Hepatocyte (in vitro differentiated cells): ENCODE data around the gene GALNT18. TPM values are rescaled to one million over a fixed set of nuclear protein-coding genes. Genes with fewer than 3 reads are reported as not detected.

Experiments used
- DNase-seq: peaks from one replicate; pipeline ENCODE4 v3.0.0-alpha.2; 2016; ENCODE audit warnings: low spot score
- H2AFZ ChIP-seq: fragments of 200-600 bp; sonication (generic); 2 replicates; pipeline ENCODE4 v1.6.0; 2016; ENCODE audit warnings: antibody characterized with exemption, mild to moderate bottlenecking
- H3K27ac ChIP-seq: fragments of 200-600 bp; sonication (generic); 2 replicates; pipeline ENCODE4 v1.5.1; 2016; ENCODE audit warnings: mild to moderate bottlenecking
- H3K27me3 ChIP-seq: fragments of 200-600 bp; sonication (generic); 2 replicates; pipeline ENCODE4 v1.6.1; 2016
- H3K36me3 ChIP-seq: fragments of 200-600 bp; sonication (generic); replicated peaks from 2 replicates; pipeline ENCODE4 v1.5.1; 2016; ENCODE audit warnings: low read depth; ENCODE audit not compliant: insufficient read depth
- H3K4me1 ChIP-seq: fragments of 200-600 bp; sonication (generic); 2 replicates; pipeline ENCODE4 v1.5.1; 2016; ENCODE audit warnings: mild to moderate bottlenecking, moderate library complexity; ENCODE audit not compliant: insufficient read depth
- H3K4me2 ChIP-seq: fragments of 200-600 bp; sonication (generic); 2 replicates; pipeline ENCODE4 v1.6.0; 2016
- H3K4me3 ChIP-seq: fragments of 200-600 bp; sonication (generic); 2 replicates; pipeline ENCODE4 v1.5.1; 2016; ENCODE audit warnings: mild to moderate bottlenecking
- H3K79me2 ChIP-seq: fragments of 200-600 bp; sonication (generic); 2 replicates; pipeline ENCODE4 v1.6.0; 2017; ENCODE audit warnings: mild to moderate bottlenecking
- H3K9me2 ChIP-seq: fragments of 200-600 bp; sonication (generic); replicated peaks from 2 replicates; pipeline ENCODE4 v1.6.0; 2017; ENCODE audit warnings: mild to moderate bottlenecking; ENCODE audit not compliant: insufficient read depth
- H3K9me3 ChIP-seq: fragments of 200-600 bp; sonication (generic); 2 replicates; pipeline ENCODE4 v1.5.1; 2016; ENCODE audit warnings: low read depth, mild to moderate bottlenecking
- H4K20me1 ChIP-seq: fragments of 200-600 bp; sonication (generic); 2 replicates; pipeline ENCODE4 v1.6.0; 2016; ENCODE audit warnings: mild to moderate bottlenecking; ENCODE audit not compliant: insufficient read depth, poor library complexity, severe bottlenecking
- EZH2 ChIP-seq: fragments of 200-600 bp; sonication (generic); IDR thresholded peaks from 2 replicates; pipeline ENCODE4 v1.6.1; 2016; ENCODE audit warnings: antibody characterized with exemption, mild to moderate bottlenecking, borderline replicate concordance
- EZH2phosphoT487 ChIP-seq: fragments of 200-600 bp; sonication (generic); IDR thresholded peaks from one replicate; pipeline ENCODE4 v1.6.1; 2018; ENCODE audit warnings: antibody characterized with exemption, mild to moderate bottlenecking, low read depth, moderate library complexity; ENCODE audit not compliant: unreplicated experiment, severe bottlenecking
- WGBS: methylation state at CpG from one replicate; pipeline ENCODE4 v1.1.6; 2016; ENCODE audit warnings: low lambda C conversion rate; ENCODE audit errors: missing lambda C conversion rate; 5-methylcytosine and 5-hydroxymethylcytosine counted together
- polyA plus RNA-seq: library from polyadenylated mRNA; unstranded; fragments of >200 nt; fragmentation: Nextera tagmentation; extraction: Ambion mirVana; gene quantifications from 2 replicates; pipeline ENCODE4 v1.2.1, GENCODE V29; 2016
- total RNA-seq: library from RNA; depleted of rRNA; stranded (reverse); fragments of >200 nt; gene quantifications from 2 replicates; pipeline ENCODE4 v1.2.3, GENCODE V29; 2014
- TF ChIP-seq, protein P1 (sequence below): fragments of 200-600 bp; sonication (generic); IDR thresholded peaks from 2 replicates; pipeline ENCODE4 v1.5.1; 2016; ENCODE audit warnings: antibody characterized with exemption, mild to moderate bottlenecking; ENCODE audit not compliant: poor library complexity

Gene GALNT18
- total and polyA plus RNA-seq, 2 experiments from 2014 or later = 11.6 to 22.4 TPM

GRCh38 chr11:11505190-11505589, 116.6 kb downstream of the GALNT18 start:
- H3K79me2 ChIP-seq = no peaks in the 10 kb centered on the region
- no peak for DNase-seq
- peaks cover 19% of the 10 kb centered on the region for H3K4me1 ChIP-seq
- H3K27ac ChIP-seq = no peak overlapping the region
- no peak for TF ChIP-seq EZH2
- no peak for TF ChIP-seq EZH2phosphoT487
- TF ChIP-seq, protein P1, sequence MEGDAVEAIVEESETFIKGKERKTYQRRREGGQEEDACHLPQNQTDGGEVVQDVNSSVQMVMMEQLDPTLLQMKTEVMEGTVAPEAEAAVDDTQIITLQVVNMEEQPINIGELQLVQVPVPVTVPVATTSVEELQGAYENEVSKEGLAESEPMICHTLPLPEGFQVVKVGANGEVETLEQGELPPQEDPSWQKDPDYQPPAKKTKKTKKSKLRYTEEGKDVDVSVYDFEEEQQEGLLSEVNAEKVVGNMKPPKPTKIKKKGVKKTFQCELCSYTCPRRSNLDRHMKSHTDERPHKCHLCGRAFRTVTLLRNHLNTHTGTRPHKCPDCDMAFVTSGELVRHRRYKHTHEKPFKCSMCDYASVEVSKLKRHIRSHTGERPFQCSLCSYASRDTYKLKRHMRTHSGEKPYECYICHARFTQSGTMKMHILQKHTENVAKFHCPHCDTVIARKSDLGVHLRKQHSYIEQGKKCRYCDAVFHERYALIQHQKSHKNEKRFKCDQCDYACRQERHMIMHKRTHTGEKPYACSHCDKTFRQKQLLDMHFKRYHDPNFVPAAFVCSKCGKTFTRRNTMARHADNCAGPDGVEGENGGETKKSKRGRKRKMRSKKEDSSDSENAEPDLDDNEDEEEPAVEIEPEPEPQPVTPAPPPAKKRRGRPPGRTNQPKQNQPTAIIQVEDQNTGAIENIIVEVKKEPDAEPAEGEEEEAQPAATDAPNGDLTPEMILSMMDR = no peak
- no peaks in the 10 kb centered on the region for H3K9me3 ChIP-seq
- no peak overlapping the region for H3K4me2 ChIP-seq
- no peak overlapping the region for H3K4me3 ChIP-seq
- H4K20me1 ChIP-seq = no peaks in the 10 kb centered on the region
- H3K36me3 ChIP-seq = no peaks in the 10 kb centered on the region
- no peak overlapping the region for H2AFZ ChIP-seq
- no peaks in the 10 kb centered on the region for H3K9me2 ChIP-seq
- peaks cover 3% of the 10 kb centered on the region for H3K27me3 ChIP-seq

DNA sequence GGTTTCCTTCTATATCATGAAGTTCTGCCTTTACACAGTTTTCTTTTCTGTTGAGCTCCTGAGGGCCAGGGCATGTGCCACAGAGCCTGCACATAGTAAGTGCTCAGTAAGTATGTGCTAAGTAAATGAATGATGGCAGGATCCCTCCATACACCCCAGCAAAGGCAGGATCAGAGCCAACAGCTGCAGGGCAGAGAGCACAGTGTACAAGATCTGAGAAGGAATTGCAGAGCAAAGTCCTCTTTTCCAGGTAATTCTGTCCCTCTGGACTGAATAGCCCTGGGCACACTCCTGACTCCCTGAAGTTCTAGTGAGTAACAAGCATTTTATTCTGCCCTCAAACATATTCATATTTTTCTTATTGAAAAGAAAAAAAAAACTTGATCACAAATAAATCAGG, 117.7 kb downstream of the GALNT18 start:
- Histone ChIP-seq H3K27me3 (peaks cover 3% of the 10 kb centered on the region), H3K4me2 (no peak overlapping the region), H4K20me1 (no peaks in the 10 kb centered on the region), H3K9me2 (no peaks in the 10 kb centered on the region), H3K9me3 (no peaks in the 10 kb centered on the region), H3K79me2 (no peaks in the 10 kb centered on the region), H3K4me1 (peaks cover 19% of the 10 kb centered on the region), H2AFZ (no peak overlapping the region), H3K4me3 (no peak overlapping the region), H3K36me3 (no peaks in the 10 kb centered on the region), H3K27ac (no peak overlapping the region)
- no peak for TF ChIP-seq EZH2phosphoT487
- TF ChIP-seq, protein P1 = no peak
- no peak for TF ChIP-seq EZH2
- peak; percentile 19 for DNase-seq

DNA sequence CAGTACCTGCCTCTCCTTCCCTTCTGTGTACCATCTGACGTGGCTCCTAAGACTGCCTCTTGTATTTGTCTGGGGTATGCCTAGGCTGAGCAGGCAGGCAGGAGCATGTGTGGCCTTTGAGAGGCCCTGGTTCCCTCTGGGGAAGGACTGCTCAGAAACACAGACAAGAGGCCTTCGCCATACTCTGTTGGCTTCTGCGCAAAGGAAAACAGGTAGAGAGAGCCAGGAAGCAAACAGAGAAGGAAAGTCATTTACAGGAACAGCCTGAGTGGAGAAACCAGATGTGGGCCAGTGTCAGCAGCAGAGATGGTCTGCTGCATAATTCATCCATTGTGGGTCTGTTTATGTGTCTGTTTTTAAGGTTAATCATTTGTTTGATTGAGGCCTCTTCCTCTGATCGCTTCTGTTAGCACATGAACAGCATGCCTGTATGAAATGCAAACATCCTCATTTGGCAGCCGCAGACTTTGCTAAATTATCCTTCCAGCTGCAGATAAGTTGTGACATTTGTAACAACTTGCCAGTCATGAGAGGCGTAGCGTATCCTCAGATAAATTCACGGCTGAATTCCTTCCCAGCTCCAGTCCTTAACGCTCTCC, 119.4 kb downstream of the GALNT18 start:
- WGBS = 46% methylated on average over 9 of the region's 9 CpGs
- Histone ChIP-seq H3K27ac (peak overlapping the region; percentile 67), H3K4me2 (peak overlapping the region; percentile 15), H3K36me3 (no peaks in the 10 kb centered on the region), H3K4me3 (no peak overlapping the region), H4K20me1 (no peaks in the 10 kb centered on the region), H3K79me2 (no peaks in the 10 kb centered on the region), H2AFZ (no peak overlapping the region), H3K9me3 (no peaks in the 10 kb centered on the region), H3K27me3 (no peaks in the 10 kb centered on the region), H3K9me2 (no peaks in the 10 kb centered on the region), H3K4me1 (peaks cover 19% of the 10 kb centered on the region)
- DNase-seq = peak; percentile 19
- TF ChIP-seq, protein P1 = no peak
- TF ChIP-seq EZH2 = no peak
- no peak for TF ChIP-seq EZH2phosphoT487
